Activated CD4-positive, alpha-beta T cell treated with anti-CD3 and anti-CD28 coated beads, Interleukin-2, amount 50 U/mL, for 4 hours (primary cell): ENCODE data around the gene CCR5AS.
"Not testable (repeated sequence)": the region's sequence is repeated elsewhere in the genome, so short reads cannot be mapped to it uniquely, and the experiment has no call there.

Source experiments
- DNase-seq, 2 experiments: peaks; one replicate each; pipeline ENCODE4 v3.0.0-alpha.2; 2020

CCR5AS gene

GRCh38 chr3:46353090-46353489 is 53.8 kb downstream of the CCR5AS start:
- DNase-seq, result no peak

GRCh38 chr3:46351646-46352045 is 55.2 kb downstream of the CCR5AS start:
- DNase-seq, result no peak

GRCh38 chr3:46350262-46350565 is 56.7 kb downstream of the CCR5AS start:
- no peak for DNase-seq

- no peak for DNase-seq
Observed at GRCh38 chr3:46349484-46350261, 57.2 kb downstream of the CCR5AS start.

GRCh38 chr3:46348823-46349482 is 57.9 kb downstream of the CCR5AS start:
- no peak for DNase-seq

- no peak for DNase-seq
Observed at GRCh38 chr3:46344476-46344875, 62.4 kb downstream of the CCR5AS start.

GRCh38 chr3:46338840-46339239 is 68.0 kb downstream of the CCR5AS start:
- DNase-seq, result no peak

GRCh38 chr3:46337911-46338310 is 69.0 kb downstream of the CCR5AS start:
- DNase-seq, result no peak

GRCh38 chr3:46335541-46335940 is 71.3 kb downstream of the CCR5AS start:
- DNase-seq, result no peak

- DNase-seq, result no peak
Observed at GRCh38 chr3:46334741-46335478, 72.0 kb downstream of the CCR5AS start.

GRCh38 chr3:46330676-46331075 is 76.2 kb downstream of the CCR5AS start:
- DNase-seq, result not testable (repeated sequence)

GRCh38 chr3:46325645-46326300 is 81.1 kb downstream of the CCR5AS start:
- DNase-seq, result no peak

GRCh38 chr3:46324036-46324435 is 82.8 kb downstream of the CCR5AS start:
- no peak for DNase-seq

- DNase-seq, result no peak
Observed at GRCh38 chr3:46321461-46322104, 85.3 kb downstream of the CCR5AS start.

- DNase-seq, result no peak
Observed at GRCh38 chr3:46318207-46318927, 88.5 kb downstream of the CCR5AS start.

GRCh38 chr3:46316206-46316605 is 90.7 kb downstream of the CCR5AS start:
- DNase-seq, result no peak

GRCh38 chr3:46314517-46314916 is 92.3 kb downstream of the CCR5AS start:
- DNase-seq, result no peak
